ENCODE measurements around the gene RNF217. TPM values are rescaled to one million over a fixed set of nuclear protein-coding genes. Genes with fewer than 3 reads are reported as not detected.

RNF217 gene
- total RNA-seq, 3 donors from 2014 or later (not counting 1 experiment from before 2014, with no cell fraction given), result 3.3 to 9.5 (median 4.4) TPM

DNA sequence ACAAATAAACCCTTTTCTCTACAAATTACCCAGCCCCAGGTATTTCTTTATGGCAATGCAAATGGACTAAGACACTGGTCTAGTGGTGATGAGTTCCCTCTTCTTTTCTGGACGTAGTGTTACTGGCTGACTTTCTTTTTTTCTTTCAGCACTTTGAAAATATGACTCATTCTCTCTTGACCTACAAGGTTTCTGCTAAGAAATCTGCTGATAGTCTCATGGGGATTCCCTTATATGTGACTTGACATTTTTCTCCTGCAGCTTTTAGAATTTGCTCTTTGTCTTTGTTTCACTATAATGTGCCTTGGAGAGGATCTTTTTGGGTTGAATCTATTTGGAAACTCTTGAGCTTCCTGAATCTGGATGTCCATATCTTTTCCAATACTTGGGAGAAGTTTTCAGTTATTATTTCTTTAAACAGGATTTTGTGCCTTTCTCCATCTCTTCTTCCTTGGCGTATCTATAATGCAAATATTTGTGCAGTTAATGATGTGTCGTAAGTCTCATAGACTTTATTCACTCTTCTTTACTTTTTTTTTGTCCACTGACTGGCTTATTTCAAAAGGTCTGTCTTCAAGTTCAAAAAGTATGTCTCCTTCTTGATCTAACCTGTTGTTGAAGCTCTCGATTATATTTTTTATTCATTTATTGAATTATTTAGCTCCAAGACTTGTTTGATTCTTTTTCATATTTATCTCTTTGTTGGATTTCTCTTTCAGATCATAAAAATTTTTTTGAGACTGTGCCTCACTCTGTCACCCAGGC lies 149.2 kb downstream of the RNF217 start:
- H3K36me3 ChIP-seq (ENCODE audit: control insufficient read depth, insufficient read depth, low read length), result no peaks in the 10 kb centered on the region
- H3K27me3 Mint-ChIP-seq (ENCODE audit: low read depth in 2 of 2), result no peaks in the 10 kb centered on the region
- peaks cover 14 to 26% of the 10 kb centered on the region in 2 donors for H3K9me3 Mint-ChIP-seq
- 88% methylated on average over 2 of the region's 4 CpGs for WGBS (ENCODE audit: insufficient coverage)
- no peak overlapping the region for H3K27ac ChIP-seq (ENCODE audit: low read length)
- no peak overlapping the region for H3K27ac Mint-ChIP-seq
- no peaks in the 10 kb centered on the region for H3K4me1 Mint-ChIP-seq
- H3K27me3 ChIP-seq (ENCODE audit: control insufficient read depth, insufficient read depth, low read length), result no peaks in the 10 kb centered on the region
- H3K4me1 ChIP-seq (ENCODE audit: control insufficient read depth, insufficient read depth, low read length), result no peaks in the 10 kb centered on the region
- no peak overlapping the region for H3K4me3 ChIP-seq (ENCODE audit: low read length)
- ATAC-seq, result no peak
- intact Hi-C loops (cut with micrococcal nuclease), result no loop called here
- no peak for DNase-seq
- no peak overlapping the region for H3K4me3 Mint-ChIP-seq
- H3K36me3 Mint-ChIP-seq, result peaks cover 35% of the 10 kb centered on the region
- peaks cover 9% of the 10 kb centered on the region for H3K9me3 ChIP-seq (ENCODE audit: control insufficient read depth, insufficient read depth, low read length)
- TF ChIP-seq CTCF (IDR thresholded peaks at IDR 0.05), result no peak

- TF ChIP-seq CTCF (IDR thresholded peaks at IDR 0.05), result no peak
- H3K36me3 ChIP-seq (ENCODE audit: control insufficient read depth, insufficient read depth, low read length), result no peaks in the 10 kb centered on the region
- Mint-ChIP-seq H3K27me3 (ENCODE audit: low read depth in 2 of 2) (peaks cover 0 to 3% of the 10 kb centered on the region in 2 donors), H3K27ac (no peak overlapping the region), H3K36me3 (peaks cover 35% of the 10 kb centered on the region), H3K4me1 (no peaks in the 10 kb centered on the region), H3K9me3 (peaks cover 14 to 26% of the 10 kb centered on the region in 2 donors), H3K4me3 (no peak overlapping the region)
- H3K27me3 ChIP-seq (ENCODE audit: control insufficient read depth, insufficient read depth, low read length), result no peaks in the 10 kb centered on the region
- intact Hi-C loops (cut with micrococcal nuclease), result no loop called here
- H3K4me3 ChIP-seq (ENCODE audit: low read length), result no peak overlapping the region
- H3K27ac ChIP-seq (ENCODE audit: low read length), result no peak overlapping the region
- H3K9me3 ChIP-seq (ENCODE audit: control insufficient read depth, insufficient read depth, low read length), result peaks cover 9% of the 10 kb centered on the region
- H3K4me1 ChIP-seq (ENCODE audit: control insufficient read depth, insufficient read depth, low read length), result no peaks in the 10 kb centered on the region
- ATAC-seq, result no peak
- no peak for DNase-seq
These were observed 150.7 kb downstream of the RNF217 start for GRCh38 chr6:125112934-125113333.

DNA sequence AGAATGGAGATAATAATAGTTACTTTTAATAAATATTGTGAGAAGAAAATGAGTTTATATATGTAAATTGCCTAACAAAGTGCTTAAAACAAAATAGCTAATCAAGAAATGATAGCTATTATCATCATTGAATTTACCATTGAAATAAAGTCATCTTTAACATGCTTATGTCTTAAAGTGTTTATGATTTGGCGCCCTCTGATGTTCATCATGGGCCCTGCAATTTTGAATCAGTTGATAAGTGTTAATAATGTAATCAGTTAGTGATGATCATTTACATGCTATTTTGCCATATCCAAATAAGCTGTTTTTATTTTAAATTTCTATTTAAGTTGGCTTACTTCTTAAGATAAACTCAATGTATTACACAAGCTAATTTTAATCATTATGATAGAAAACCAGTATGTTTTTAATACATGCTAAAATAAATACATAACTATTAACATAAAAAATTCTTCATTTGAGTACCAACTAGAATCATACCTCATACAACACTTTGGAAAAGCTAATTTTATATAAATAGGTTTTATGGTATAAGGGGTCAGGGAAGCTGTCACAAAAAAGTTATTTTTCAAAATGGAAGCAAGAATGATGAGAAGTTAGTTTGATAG lies 152.1 kb downstream of the RNF217 start:
- no CpG with 5 or more reads among the region's 1 CpG for WGBS (ENCODE audit: insufficient coverage)
- peak in 2 of 3 donors; percentile 40 to 61 for ATAC-seq
- peak in 1 of 2 donors; percentile 68 for DNase-seq
- Histone ChIP-seq H3K4me1 (ENCODE audit: control insufficient read depth, insufficient read depth, low read length) (no peaks in the 10 kb centered on the region), H3K27me3 (ENCODE audit: control insufficient read depth, insufficient read depth, low read length) (no peaks in the 10 kb centered on the region), H3K4me3 (ENCODE audit: low read length) (no peak overlapping the region), H3K9me3 (ENCODE audit: control insufficient read depth, insufficient read depth, low read length) (peaks cover 9% of the 10 kb centered on the region), H3K36me3 (ENCODE audit: control insufficient read depth, insufficient read depth, low read length) (no peaks in the 10 kb centered on the region), H3K27ac (ENCODE audit: low read length) (no peak overlapping the region)
- H3K27ac Mint-ChIP-seq, result no peak overlapping the region
- H3K4me3 Mint-ChIP-seq, result no peak overlapping the region
- H3K27me3 Mint-ChIP-seq (ENCODE audit: low read depth in 2 of 2), result peaks cover 0 to 3% of the 10 kb centered on the region in 2 donors
- no peaks in the 10 kb centered on the region for H3K4me1 Mint-ChIP-seq
- peak; percentile 91 for TF ChIP-seq CTCF (IDR thresholded peaks at IDR 0.05)
- H3K36me3 Mint-ChIP-seq, result peaks cover 33% of the 10 kb centered on the region
- intact Hi-C loops (cut with micrococcal nuclease), result loop anchor here (1.0 kb wide), 1 partner anchor 244 kb away; no protein-coding TSS in a partner anchor
- peaks cover 14 to 25% of the 10 kb centered on the region in 2 donors for H3K9me3 Mint-ChIP-seq
